ENCODE results near the gene SOD1. TPM values are rescaled to one million over a fixed set of nuclear protein-coding genes. Genes with fewer than 3 reads are reported as not detected.

Gene SOD1
- total RNA-seq, 2 donors from 2014 or later = 320 to 322 TPM

GRCh38 chr21:31686272-31686915 is 26.9 kb downstream of the SOD1 start:
- H3K27me3 ChIP-seq = no peaks in the 10 kb centered on the region
- H3K27ac ChIP-seq = no peak overlapping the region
- no peaks in the 10 kb centered on the region for H3K4me1 ChIP-seq
- peaks cover 12% of the 10 kb centered on the region for H3K36me3 ChIP-seq
- intact Hi-C loops (cut with DNase I) = no loop called here
- H3K9me3 ChIP-seq = no peaks in the 10 kb centered on the region
- TF ChIP-seq, protein P1, sequence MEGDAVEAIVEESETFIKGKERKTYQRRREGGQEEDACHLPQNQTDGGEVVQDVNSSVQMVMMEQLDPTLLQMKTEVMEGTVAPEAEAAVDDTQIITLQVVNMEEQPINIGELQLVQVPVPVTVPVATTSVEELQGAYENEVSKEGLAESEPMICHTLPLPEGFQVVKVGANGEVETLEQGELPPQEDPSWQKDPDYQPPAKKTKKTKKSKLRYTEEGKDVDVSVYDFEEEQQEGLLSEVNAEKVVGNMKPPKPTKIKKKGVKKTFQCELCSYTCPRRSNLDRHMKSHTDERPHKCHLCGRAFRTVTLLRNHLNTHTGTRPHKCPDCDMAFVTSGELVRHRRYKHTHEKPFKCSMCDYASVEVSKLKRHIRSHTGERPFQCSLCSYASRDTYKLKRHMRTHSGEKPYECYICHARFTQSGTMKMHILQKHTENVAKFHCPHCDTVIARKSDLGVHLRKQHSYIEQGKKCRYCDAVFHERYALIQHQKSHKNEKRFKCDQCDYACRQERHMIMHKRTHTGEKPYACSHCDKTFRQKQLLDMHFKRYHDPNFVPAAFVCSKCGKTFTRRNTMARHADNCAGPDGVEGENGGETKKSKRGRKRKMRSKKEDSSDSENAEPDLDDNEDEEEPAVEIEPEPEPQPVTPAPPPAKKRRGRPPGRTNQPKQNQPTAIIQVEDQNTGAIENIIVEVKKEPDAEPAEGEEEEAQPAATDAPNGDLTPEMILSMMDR (IDR thresholded peaks at IDR 0.05) = no peak
- H3K4me3 ChIP-seq = no peak overlapping the region
- no peak for DNase-seq
- H3K9ac ChIP-seq (ENCODE audit: low read depth in 2 of 2, low read length in 2 of 2) = no peak overlapping the region

- Histone ChIP-seq H3K27me3 (no peaks in the 10 kb centered on the region), H3K4me3 (no peak overlapping the region), H3K36me3 (peaks cover 13% of the 10 kb centered on the region), H3K9me3 (no peaks in the 10 kb centered on the region), H3K9ac (ENCODE audit: low read depth in 2 of 2, low read length in 2 of 2) (no peak overlapping the region), H3K27ac (no peak overlapping the region), H3K4me1 (no peaks in the 10 kb centered on the region)
- TF ChIP-seq, protein P1 (IDR thresholded peaks at IDR 0.05) = no peak
- intact Hi-C loops (cut with DNase I) = no loop called here
- DNase-seq = no peak
These were observed 27.6 kb downstream of the SOD1 start for GRCh38 chr21:31687108-31687507.

DNA sequence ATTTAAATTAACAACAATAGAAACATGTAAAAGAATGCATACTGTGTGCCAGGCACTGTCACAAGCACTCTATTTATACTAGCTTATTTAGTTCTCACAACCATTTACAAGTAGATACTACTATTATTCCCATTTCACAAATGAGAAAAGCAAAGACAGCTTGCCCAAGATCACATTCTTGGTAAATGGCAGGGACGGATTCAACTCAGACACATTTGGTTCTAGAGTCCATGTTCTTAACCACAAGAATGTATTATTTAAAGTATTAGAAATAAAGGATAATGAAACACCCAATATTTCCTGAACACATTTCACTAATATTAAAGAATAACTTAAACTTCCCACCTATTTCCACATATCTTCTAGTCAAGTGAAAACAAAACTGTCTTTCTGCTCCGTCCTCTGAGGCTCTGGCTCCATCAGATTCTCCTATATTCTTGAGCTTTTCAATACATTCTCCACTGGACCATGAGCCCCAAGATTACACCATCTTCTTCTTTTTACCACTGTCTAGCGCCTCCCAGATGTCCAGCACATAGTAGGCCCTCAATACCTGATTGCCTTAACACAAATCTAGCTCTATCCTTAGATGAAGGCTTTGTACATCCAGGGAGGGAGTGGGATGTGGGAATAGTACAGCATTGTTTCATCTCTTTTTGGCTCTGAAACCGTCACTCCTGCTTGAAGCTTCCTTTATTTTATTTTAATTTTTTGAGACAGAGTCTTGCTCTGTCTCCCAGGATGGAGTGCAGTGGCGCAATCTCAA is 29.3 kb downstream of the SOD1 start:
- no peaks in the 10 kb centered on the region for H3K27me3 ChIP-seq
- no peak overlapping the region for H3K4me3 ChIP-seq
- H3K4me1 ChIP-seq = no peaks in the 10 kb centered on the region
- no peaks in the 10 kb centered on the region for H3K9me3 ChIP-seq
- intact Hi-C loops (cut with DNase I) = no loop called here
- no peak overlapping the region for H3K9ac ChIP-seq (ENCODE audit: low read depth in 2 of 2, low read length in 2 of 2)
- no peak overlapping the region for H3K27ac ChIP-seq
- no peak for DNase-seq
- TF ChIP-seq, protein P1 (IDR thresholded peaks at IDR 0.05) = no peak
- peaks cover 16% of the 10 kb centered on the region for H3K36me3 ChIP-seq

DNA sequence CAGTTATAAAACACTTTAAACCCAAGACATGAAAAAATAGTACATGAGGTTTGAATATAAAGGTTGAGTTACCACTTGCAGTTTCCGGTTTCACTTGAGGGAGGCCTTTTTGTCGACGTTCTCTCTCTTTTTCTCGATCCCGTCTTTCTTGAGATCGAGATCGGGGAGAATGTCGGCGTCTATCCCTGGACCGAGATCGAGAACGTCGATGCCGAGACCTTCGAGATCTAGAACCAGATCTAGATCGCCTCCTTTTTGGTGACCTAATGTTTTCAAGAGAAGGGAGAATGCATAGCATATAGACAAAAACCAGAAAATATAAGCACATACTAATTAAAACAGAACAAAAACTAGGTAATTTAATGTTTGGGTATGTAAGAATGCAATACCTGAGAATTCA is 33.7 kb downstream of the SOD1 start:
- TF ChIP-seq, protein P1 (IDR thresholded peaks at IDR 0.05) = no peak
- no peak overlapping the region for H3K27ac ChIP-seq
- H3K9ac ChIP-seq (ENCODE audit: low read depth in 2 of 2, low read length in 2 of 2) = no peak overlapping the region
- H3K9me3 ChIP-seq = no peaks in the 10 kb centered on the region
- intact Hi-C loops (cut with DNase I) = no loop called here
- DNase-seq = no peak
- no peaks in the 10 kb centered on the region for H3K27me3 ChIP-seq
- no peaks in the 10 kb centered on the region for H3K4me1 ChIP-seq
- H3K4me3 ChIP-seq = no peak overlapping the region
- H3K36me3 ChIP-seq = peaks cover 15% of the 10 kb centered on the region

GRCh38 chr21:31696424-31696823 is 36.9 kb downstream of the SOD1 start:
- Histone ChIP-seq H3K4me1 (no peaks in the 10 kb centered on the region), H3K27ac (no peak overlapping the region), H3K36me3 (peaks cover 15% of the 10 kb centered on the region), H3K4me3 (no peak overlapping the region), H3K27me3 (no peaks in the 10 kb centered on the region), H3K9me3 (no peaks in the 10 kb centered on the region), H3K9ac (ENCODE audit: low read depth in 2 of 2, low read length in 2 of 2) (no peak overlapping the region)
- DNase-seq = no peak
- TF ChIP-seq, protein P1 (IDR thresholded peaks at IDR 0.05) = no peak
- intact Hi-C loops (cut with DNase I) = no loop called here

Measured in colonic mucosa (tissue), 4 donors.